ENCODE data around the gene NECTIN4.

The NECTIN4 gene

GRCh38 chr1:161115132-161115711, 25.9 kb upstream of the NECTIN4 start:
- Histone ChIP-seq H3K36me3 (ENCODE audit: insufficient read depth, low read length) (peaks cover 26% of the 10 kb centered on the region), H3K9me3 (ENCODE audit: low read depth, low read length) (no peaks in the 10 kb centered on the region), H3K4me3 (no peak overlapping the region), H3K27ac (no peak overlapping the region), H3K9ac (ENCODE audit: insufficient read length) (no peak overlapping the region)
- DNase-seq (ENCODE audit: low read depth, low spot score), result no peak
- TF ChIP-seq EZH2 (IDR thresholded peaks at IDR 0.05) (no peak), POLR2AphosphoS5 (IDR thresholded peaks at IDR 0.05; ENCODE audit: borderline replicate concordance, low read depth, low read length) (no peak), FOXP2 (optimal IDR thresholded peaks at IDR 0.05; ENCODE audit: control extremely low read depth, extremely low read length, insufficient read depth) (no peak)

- no peak for TF ChIP-seq POLR2AphosphoS5 (IDR thresholded peaks at IDR 0.05; ENCODE audit: borderline replicate concordance, low read depth, low read length)
- no peak for DNase-seq (ENCODE audit: low read depth, low spot score)
- H3K4me3 ChIP-seq, result no peak overlapping the region
- peaks cover 19% of the 10 kb centered on the region for H3K36me3 ChIP-seq (ENCODE audit: insufficient read depth, low read length)
- H3K27ac ChIP-seq, result no peak overlapping the region
- no peak overlapping the region for H3K9ac ChIP-seq (ENCODE audit: insufficient read length)
- no peaks in the 10 kb centered on the region for H3K9me3 ChIP-seq (ENCODE audit: low read depth, low read length)
These were observed 25.2 kb upstream of the NECTIN4 start for GRCh38 chr1:161114556-161114955.

- H3K9ac ChIP-seq (ENCODE audit: insufficient read length), result no peak overlapping the region
- H3K4me3 ChIP-seq, result no peak overlapping the region
- peaks cover 20% of the 10 kb centered on the region for H3K36me3 ChIP-seq (ENCODE audit: insufficient read depth, low read length)
- no peak for DNase-seq (ENCODE audit: low read depth, low spot score)
- no peak for TF ChIP-seq POLR2AphosphoS5 (IDR thresholded peaks at IDR 0.05; ENCODE audit: borderline replicate concordance, low read depth, low read length)
- TF ChIP-seq EZH2 (IDR thresholded peaks at IDR 0.05), result no peak
- TF ChIP-seq FOXP2 (optimal IDR thresholded peaks at IDR 0.05; ENCODE audit: control extremely low read depth, extremely low read length, insufficient read depth), result no peak
- no peak overlapping the region for H3K27ac ChIP-seq
- no peaks in the 10 kb centered on the region for H3K9me3 ChIP-seq (ENCODE audit: low read depth, low read length)
These were observed 24.6 kb upstream of the NECTIN4 start for GRCh38 chr1:161113915-161114314.

DNA sequence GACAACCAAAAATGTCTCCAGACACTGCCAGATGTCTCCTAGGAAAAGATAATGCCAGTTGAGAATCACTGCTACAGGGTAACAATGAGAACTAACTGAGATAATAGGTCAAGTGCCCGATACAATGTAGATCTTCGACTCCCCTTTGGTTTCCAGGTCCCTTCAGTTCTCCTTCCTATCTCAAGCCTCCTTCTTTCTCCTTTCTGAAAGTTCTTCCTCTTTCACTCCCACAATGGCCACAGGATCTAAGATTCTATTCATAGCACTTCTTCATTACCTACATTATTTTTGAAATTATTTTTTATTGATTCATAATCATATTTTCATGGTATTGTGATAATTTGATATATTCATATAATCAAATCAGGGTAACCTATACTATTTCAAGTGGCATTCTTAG, 22.2 kb upstream of the NECTIN4 start:
- Histone ChIP-seq H3K4me3 (no peak overlapping the region), H3K36me3 (ENCODE audit: insufficient read depth, low read length) (peaks cover 24% of the 10 kb centered on the region), H3K27ac (no peak overlapping the region), H3K9ac (ENCODE audit: insufficient read length) (no peak overlapping the region), H3K9me3 (ENCODE audit: low read depth, low read length) (no peaks in the 10 kb centered on the region)
- TF ChIP-seq FOXP2 (optimal IDR thresholded peaks at IDR 0.05; ENCODE audit: control extremely low read depth, extremely low read length, insufficient read depth), result no peak
- no peak for TF ChIP-seq EZH2 (IDR thresholded peaks at IDR 0.05)
- TF ChIP-seq POLR2AphosphoS5 (IDR thresholded peaks at IDR 0.05; ENCODE audit: borderline replicate concordance, low read depth, low read length), result no peak
- DNase-seq (ENCODE audit: low read depth, low spot score), result no peak

DNA sequence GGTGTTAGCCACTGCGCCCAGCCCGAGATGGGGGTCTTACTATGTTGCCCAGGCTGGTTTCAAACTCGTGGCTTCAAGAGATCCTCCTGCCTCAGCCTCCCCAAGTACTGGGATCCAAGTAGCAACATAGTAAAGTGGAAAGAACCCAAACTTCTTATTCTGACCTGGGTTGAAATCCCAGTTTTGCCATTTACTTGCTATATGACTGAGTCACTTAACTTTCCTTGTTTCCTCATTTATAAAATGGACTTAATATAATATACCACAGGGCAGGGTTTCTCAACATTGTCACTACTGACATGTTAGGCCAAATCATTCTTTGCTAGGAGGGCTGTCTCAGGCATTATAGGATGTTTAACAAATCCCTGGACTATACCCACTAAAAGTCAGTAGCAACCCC, 21.8 kb upstream of the NECTIN4 start:
- Histone ChIP-seq H3K4me3 (no peak overlapping the region), H3K27ac (no peak overlapping the region), H3K9ac (ENCODE audit: insufficient read length) (no peak overlapping the region), H3K9me3 (ENCODE audit: low read depth, low read length) (no peaks in the 10 kb centered on the region), H3K36me3 (ENCODE audit: insufficient read depth, low read length) (peaks cover 24% of the 10 kb centered on the region)
- TF ChIP-seq POLR2AphosphoS5 (IDR thresholded peaks at IDR 0.05; ENCODE audit: borderline replicate concordance, low read depth, low read length) (no peak), FOXP2 (optimal IDR thresholded peaks at IDR 0.05; ENCODE audit: control extremely low read depth, extremely low read length, insufficient read depth) (no peak), EZH2 (IDR thresholded peaks at IDR 0.05) (no peak)
- DNase-seq (ENCODE audit: low read depth, low spot score), result no peak

DNA sequence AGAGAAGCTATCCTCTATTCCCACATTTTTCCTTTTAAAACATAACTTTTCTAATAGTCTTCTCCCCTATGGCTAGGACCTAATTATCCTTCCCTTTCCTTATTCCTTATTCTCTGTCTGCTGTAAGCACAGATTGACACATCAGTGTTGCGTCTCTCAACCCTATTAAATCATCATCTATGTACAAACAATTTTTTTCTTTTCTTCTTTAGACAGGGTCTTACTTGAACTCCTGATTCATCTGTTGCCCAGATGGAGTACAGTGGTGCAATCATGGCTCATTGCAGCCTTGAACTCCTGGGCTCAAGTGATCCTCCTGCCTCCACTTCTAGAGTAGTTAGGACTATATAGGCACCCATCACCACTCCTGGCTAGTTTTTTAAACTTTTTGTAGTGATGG, 17.1 kb upstream of the NECTIN4 start:
- Histone ChIP-seq H3K9ac (ENCODE audit: insufficient read length) (no peak overlapping the region), H3K36me3 (ENCODE audit: insufficient read depth, low read length) (peaks cover 17% of the 10 kb centered on the region; the same call in 1 of the 2 replicates), H3K27ac (no peak overlapping the region), H3K4me3 (no peak overlapping the region), H3K9me3 (ENCODE audit: low read depth, low read length) (no peaks in the 10 kb centered on the region)
- no peak for DNase-seq (ENCODE audit: low read depth, low spot score)
- TF ChIP-seq FOXP2 (optimal IDR thresholded peaks at IDR 0.05; ENCODE audit: control extremely low read depth, extremely low read length, insufficient read depth) (no peak), POLR2AphosphoS5 (IDR thresholded peaks at IDR 0.05; ENCODE audit: borderline replicate concordance, low read depth, low read length) (no peak)

- DNase-seq (ENCODE audit: low read depth, low spot score), result no peak
- TF ChIP-seq POLR2AphosphoS5 (IDR thresholded peaks at IDR 0.05; ENCODE audit: borderline replicate concordance, low read depth, low read length), result no peak
- TF ChIP-seq EZH2 (IDR thresholded peaks at IDR 0.05), result no peak
- no peak for TF ChIP-seq FOXP2 (optimal IDR thresholded peaks at IDR 0.05; ENCODE audit: control extremely low read depth, extremely low read length, insufficient read depth)
- peaks cover 24% of the 10 kb centered on the region for H3K36me3 ChIP-seq (ENCODE audit: insufficient read depth, low read length)
- H3K4me3 ChIP-seq, result no peak overlapping the region
- no peak overlapping the region for H3K9ac ChIP-seq (ENCODE audit: insufficient read length)
- 0 out of 2 replicates have a peak overlapping the region, but pooled peaks have one; percentile 3 for H3K27ac ChIP-seq
- H3K9me3 ChIP-seq (ENCODE audit: low read depth, low read length), result no peaks in the 10 kb centered on the region
These were observed 11.2 kb upstream of the NECTIN4 start for GRCh38 chr1:161100556-161100955.

DNA sequence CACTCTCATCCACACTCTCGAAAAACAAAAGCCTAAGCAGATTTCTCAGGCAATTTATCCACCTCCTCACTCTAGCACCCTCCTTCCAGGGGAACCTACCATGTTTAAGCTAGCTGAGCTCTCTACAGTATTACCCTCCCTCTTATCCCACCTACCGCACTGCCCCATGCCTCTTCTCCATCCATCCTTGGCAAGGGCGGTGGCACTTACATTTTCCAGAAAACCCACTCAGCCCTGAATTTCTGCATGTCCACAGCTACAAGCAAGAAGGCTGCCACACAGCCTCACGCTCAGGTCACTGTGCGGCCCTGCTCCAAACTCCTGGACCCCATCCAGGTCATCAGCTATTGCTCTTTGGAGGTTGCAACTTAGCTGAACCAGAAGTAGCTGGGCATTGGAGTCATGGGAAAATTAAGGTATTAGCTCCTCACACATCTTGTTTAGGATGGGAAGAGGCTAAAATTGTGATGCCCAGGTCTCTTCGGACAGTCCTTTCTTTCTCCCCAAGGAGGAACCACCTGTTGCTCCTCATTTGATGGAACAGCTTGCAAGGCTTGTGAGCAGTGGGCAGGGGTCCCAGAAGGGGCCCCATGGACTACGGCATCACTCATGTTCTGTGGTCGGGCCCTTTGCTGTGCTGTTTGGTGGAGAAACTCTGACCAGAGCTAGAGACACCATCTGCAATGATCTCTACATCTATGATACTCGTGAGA, 9.9 kb upstream of the NECTIN4 start:
- DNase-seq (ENCODE audit: low read depth, low spot score), result no peak
- Histone ChIP-seq H3K4me3 (no peak overlapping the region), H3K36me3 (ENCODE audit: insufficient read depth, low read length) (peaks cover 24% of the 10 kb centered on the region), H3K9me3 (ENCODE audit: low read depth, low read length) (no peaks in the 10 kb centered on the region), H3K27ac (no peak overlapping the region), H3K9ac (ENCODE audit: insufficient read length) (no peak overlapping the region)
- no peak for TF ChIP-seq EZH2 (IDR thresholded peaks at IDR 0.05)
- no peak for TF ChIP-seq POLR2AphosphoS5 (IDR thresholded peaks at IDR 0.05; ENCODE audit: borderline replicate concordance, low read depth, low read length)
- no peak for TF ChIP-seq FOXP2 (optimal IDR thresholded peaks at IDR 0.05; ENCODE audit: control extremely low read depth, extremely low read length, insufficient read depth)
